Upper lobe of left lung (tissue), 6 donors: ENCODE results near the gene ABCD4. TPM values are rescaled to one million over a fixed set of nuclear protein-coding genes. Genes with fewer than 3 reads are reported as not detected.

Source experiments
- ATAC-seq, 2 donors: fragments of 200-7000 bp; cut with Tn5 transposase; one replicate each; pipeline ENCODE4 v1.9.1; 2022; ENCODE audit warnings: mild to moderate bottlenecking in 2 of 2, moderate library complexity in 2 of 2; ENCODE audit not compliant: low FRiP score in 2 of 2
- DNase-seq, 2 donors: peaks; one replicate each; pipeline ENCODE4 v3.0.0-alpha.2; 2019 to 2020
- H3K27ac ChIP-seq, 4 donors: fragments of 200-600 bp; sonication (generic); one replicate each; pipeline ENCODE4 v1.5.1; 2016 to 2019
- H3K27me3 ChIP-seq, 4 donors: fragments of 200-600 bp; sonication (generic); one replicate each; pipeline ENCODE4 v1.5.1; 2017 to 2019
- H3K36me3 ChIP-seq, 4 donors: fragments of 200-600 bp; sonication (generic); one replicate each; pipeline ENCODE4 v1.5.1; 2016 to 2019
- H3K4me1 ChIP-seq, 4 donors: fragments of 200-600 bp; sonication (generic); one replicate each; pipeline ENCODE4 v1.5.1; 2018 to 2019
- H3K4me3 ChIP-seq, 4 donors: fragments of 200-600 bp; sonication (generic); one replicate each; pipeline ENCODE4 v1.5.1; 2017 to 2019; ENCODE audit warnings: mild to moderate bottlenecking in 2 of 4, moderate library complexity in 1 of 4
- H3K9me3 ChIP-seq, 4 donors: fragments of 200-600 bp; sonication (generic); one replicate each; pipeline ENCODE4 v1.5.1; 2018 to 2019
- EP300 ChIP-seq, 4 donors: sonication (generic); formaldehyde crosslinking; IDR thresholded peaks; one replicate each; pipeline ENCODE4 v1.5.1; 2017; ENCODE audit warnings: antibody characterized with exemption in 4 of 4, control low read depth in 2 of 4
- POLR2A ChIP-seq, 4 donors: fragments of 450-650 bp; IDR thresholded peaks; one replicate each; pipeline ENCODE4 v1.5.1; 2016 to 2017; ENCODE audit warnings: antibody characterized with exemption in 4 of 4, mild to moderate bottlenecking in 2 of 4
- POLR2AphosphoS5 ChIP-seq, 2 donors: sonication (generic); formaldehyde crosslinking; IDR thresholded peaks; one replicate each; pipeline ENCODE4 v1.5.1; 2017; ENCODE audit warnings: antibody characterized with exemption in 2 of 2
- WGBS, 2 donors: methylation state at CpG; one replicate each; pipeline ENCODE4 v1.1.5; 2017 to 2018; 5-methylcytosine and 5-hydroxymethylcytosine counted together
- total RNA-seq, 6 donors: library from RNA; depleted of rRNA in 4 of 6; stranded (reverse); fragments of >200 nt in 4 of 6; gene quantifications; one replicate each; pipeline versions ENCODE4 v1.1.0 to v1.2.1, GENCODE V29; 2016 to 2021
- TF ChIP-seq, protein P1 (sequence below), 6 experiments: fragments of 450-650 bp in 4 of 6; fragments of 200-600 bp in 2 of 6; sonication (generic) in 2 of 6; IDR thresholded peaks; one replicate each; pipeline ENCODE4 v1.5.1; 2016 to 2019; ENCODE audit warnings: antibody characterized with exemption in 6 of 6
- donor health status: DM: no; HTN: no; CAD: no; lungs with moderate emphysema.
- donor health status: DM: no; HTN: yes; CAD: no; lungs with severe emphysema.

ABCD4 gene
- total RNA-seq: 100 to 1,000 TPM in 2 of 6 donors, 10 to 100 TPM in 4; 35.1 to 150 (median 52.5) TPM

- WGBS, 2 donors: 13 to 24% methylated on average over 26 to 61 of the region's 61 CpGs
- peak; percentile 73 to 88 for TF ChIP-seq POLR2AphosphoS5 (IDR thresholded peaks at IDR 0.05)
- no peak for TF ChIP-seq EP300 (IDR thresholded peaks at IDR 0.05)
- TF ChIP-seq POLR2A (IDR thresholded peaks at IDR 0.05): peak in 3 of 4 donors; percentile 73 to 85 (median 81)
- TF ChIP-seq, protein P1, sequence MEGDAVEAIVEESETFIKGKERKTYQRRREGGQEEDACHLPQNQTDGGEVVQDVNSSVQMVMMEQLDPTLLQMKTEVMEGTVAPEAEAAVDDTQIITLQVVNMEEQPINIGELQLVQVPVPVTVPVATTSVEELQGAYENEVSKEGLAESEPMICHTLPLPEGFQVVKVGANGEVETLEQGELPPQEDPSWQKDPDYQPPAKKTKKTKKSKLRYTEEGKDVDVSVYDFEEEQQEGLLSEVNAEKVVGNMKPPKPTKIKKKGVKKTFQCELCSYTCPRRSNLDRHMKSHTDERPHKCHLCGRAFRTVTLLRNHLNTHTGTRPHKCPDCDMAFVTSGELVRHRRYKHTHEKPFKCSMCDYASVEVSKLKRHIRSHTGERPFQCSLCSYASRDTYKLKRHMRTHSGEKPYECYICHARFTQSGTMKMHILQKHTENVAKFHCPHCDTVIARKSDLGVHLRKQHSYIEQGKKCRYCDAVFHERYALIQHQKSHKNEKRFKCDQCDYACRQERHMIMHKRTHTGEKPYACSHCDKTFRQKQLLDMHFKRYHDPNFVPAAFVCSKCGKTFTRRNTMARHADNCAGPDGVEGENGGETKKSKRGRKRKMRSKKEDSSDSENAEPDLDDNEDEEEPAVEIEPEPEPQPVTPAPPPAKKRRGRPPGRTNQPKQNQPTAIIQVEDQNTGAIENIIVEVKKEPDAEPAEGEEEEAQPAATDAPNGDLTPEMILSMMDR (IDR thresholded peaks at IDR 0.05): peak in 5 of 6 experiments; percentile 13 to 53 (median 27)
Observed at GRCh38 chr14:74302634-74303569, at the start of gene ABCD4. ABCD4 (minus strand) TSS chr14:74302934; CDS start chr14:74302912, 22 bp downstream.

GRCh38 chr14:74350928-74351323, 48.2 kb upstream of the ABCD4 start:
- Histone ChIP-seq H3K36me3 (no peaks in the 10 kb centered on the region), H3K27ac (no peak overlapping the region), H3K4me1 (no peaks in the 10 kb centered on the region), H3K27me3 (no peaks in the 10 kb centered on the region), H3K4me3 (no peak overlapping the region), H3K9me3 (no peaks in the 10 kb centered on the region)
- DNase-seq (no peak), ATAC-seq (no peak)
- WGBS, 2 donors: 12 to 13% methylated on average over 1 of the region's 1 CpG
- TF ChIP-seq POLR2A (IDR thresholded peaks at IDR 0.05) (no peak), POLR2AphosphoS5 (IDR thresholded peaks at IDR 0.05) (no peak), EP300 (IDR thresholded peaks at IDR 0.05) (no peak)
- TF ChIP-seq, protein P1 (IDR thresholded peaks at IDR 0.05): no peak

More at GRCh38 chr14:74302634-74303569, at the start of gene ABCD4:
- Histone ChIP-seq H3K9me3 (no peaks in the 10 kb centered on the region), H3K27me3 (no peaks in the 10 kb centered on the region), H3K27ac (peak within 1 kb of the TSS; percentile 85 to 90 (median 88)), H3K4me1 (peaks cover 13 to 24% (median 17%) of the 10 kb centered on the region in 4 donors), H3K36me3 (peaks cover 0 to 16% (median 7%) of the 10 kb centered on the region in 4 donors), H3K4me3 (peak within 1 kb of the TSS; percentile 45 to 95 (median 84))
- DNase-seq (peak; percentile 94 to 98), ATAC-seq (peak; percentile 99)

GRCh38 chr14:74350211-74350927, 47.6 kb upstream of the ABCD4 start:
- Histone ChIP-seq H3K4me1 (no peaks in the 10 kb centered on the region), H3K9me3 (no peaks in the 10 kb centered on the region), H3K4me3 (no peak overlapping the region), H3K27ac (no peak overlapping the region), H3K36me3 (no peaks in the 10 kb centered on the region), H3K27me3 (no peaks in the 10 kb centered on the region)
- ATAC-seq (no peak), DNase-seq (no peak)
- 52 to 61% methylated on average over 11 of the region's 11 CpGs for WGBS, 2 donors
- TF ChIP-seq POLR2AphosphoS5 (IDR thresholded peaks at IDR 0.05) (no peak), EP300 (IDR thresholded peaks at IDR 0.05) (no peak), POLR2A (IDR thresholded peaks at IDR 0.05) (no peak)
- TF ChIP-seq, protein P1 (IDR thresholded peaks at IDR 0.05): no peak

DNA sequence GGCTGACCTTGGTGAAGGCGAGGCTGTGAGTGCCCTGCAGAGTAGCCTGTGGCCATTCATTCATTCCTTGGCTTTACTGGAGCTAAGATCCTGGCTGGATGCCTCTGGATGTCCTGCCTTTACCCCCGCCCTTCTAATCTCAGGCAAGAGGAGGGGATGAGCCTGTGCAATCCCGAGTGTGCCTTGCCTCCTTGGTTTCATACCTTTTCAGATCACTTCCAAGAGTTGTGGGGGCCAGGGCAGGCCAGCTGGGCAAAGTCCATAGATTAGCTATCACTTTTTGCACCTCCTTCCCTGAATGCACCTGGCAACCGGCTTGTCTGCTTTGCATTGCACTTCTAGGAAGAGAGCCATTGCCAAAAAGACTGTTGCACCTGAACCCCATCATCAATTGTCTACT, 47.0 kb upstream of the ABCD4 start:
- Histone ChIP-seq H3K4me3 (no peak overlapping the region), H3K27ac (no peak overlapping the region), H3K4me1 (no peaks in the 10 kb centered on the region), H3K27me3 (no peaks in the 10 kb centered on the region), H3K36me3 (no peaks in the 10 kb centered on the region), H3K9me3 (no peaks in the 10 kb centered on the region)
- ATAC-seq (no peak), DNase-seq (no peak)
- WGBS, 2 donors: 50 to 65% methylated on average over 2 to 4 of the region's 4 CpGs
- TF ChIP-seq POLR2AphosphoS5 (IDR thresholded peaks at IDR 0.05): no peak
- TF ChIP-seq POLR2A (IDR thresholded peaks at IDR 0.05): no peak
- no peak for TF ChIP-seq EP300 (IDR thresholded peaks at IDR 0.05)
